CD4-positive, alpha-beta T cell treated with Interleukin-17A for 1 hour (primary cell): Measurements from ENCODE around the gene CDC16.
"Not testable (repeated sequence)": the region's sequence is repeated elsewhere in the genome, so short reads cannot be mapped to it uniquely, and the experiment has no call there.

Experiments used
- DNase-seq: peaks from one replicate; pipeline ENCODE4 v3.0.0-alpha.2; 2020

CDC16 gene

DNA sequence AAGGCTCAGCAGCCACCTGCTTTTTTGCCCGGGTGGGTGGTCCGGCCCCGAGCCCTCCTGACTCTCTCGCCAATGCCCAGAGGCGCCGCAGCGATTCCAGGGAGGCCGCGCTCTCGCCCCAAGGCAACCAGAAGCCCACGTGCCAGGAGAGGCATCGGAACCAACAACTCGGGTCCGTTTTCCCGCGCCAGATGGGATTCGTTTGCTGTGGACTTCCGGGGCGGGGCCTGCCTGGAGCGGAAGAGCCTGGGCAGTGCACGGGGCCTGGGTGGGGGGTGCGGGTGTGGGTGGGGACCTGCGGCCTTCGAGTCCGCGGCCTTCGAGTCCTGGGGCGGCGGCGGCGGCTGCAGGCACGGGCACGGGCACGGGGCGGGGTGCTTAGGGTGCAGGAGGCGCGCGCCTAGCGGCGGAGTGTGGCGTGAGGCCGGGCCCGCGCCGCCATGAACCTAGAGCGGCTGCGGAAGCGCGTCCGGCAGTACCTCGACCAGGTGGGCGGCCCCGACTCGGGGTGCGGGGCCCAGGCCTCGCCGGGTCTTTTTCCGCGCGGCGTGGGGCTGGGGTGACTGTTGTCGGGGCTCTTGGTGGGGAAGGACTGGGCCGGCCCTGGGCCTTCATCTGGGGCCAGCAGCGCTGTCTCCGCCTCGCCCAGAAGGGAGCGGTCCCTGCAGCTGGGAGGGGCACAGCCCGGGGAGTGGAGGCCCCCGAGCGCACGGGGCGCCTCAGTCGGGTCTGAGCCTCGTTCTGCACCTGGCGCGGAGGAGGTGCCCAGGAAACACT is at the start of gene CDC16:
CDC16 (plus strand) TSS at position 253 of the 777 bp plus-strand sequence; CDS start at position 441, 188 bp downstream.
- peak; percentile 81 for DNase-seq

DNA sequence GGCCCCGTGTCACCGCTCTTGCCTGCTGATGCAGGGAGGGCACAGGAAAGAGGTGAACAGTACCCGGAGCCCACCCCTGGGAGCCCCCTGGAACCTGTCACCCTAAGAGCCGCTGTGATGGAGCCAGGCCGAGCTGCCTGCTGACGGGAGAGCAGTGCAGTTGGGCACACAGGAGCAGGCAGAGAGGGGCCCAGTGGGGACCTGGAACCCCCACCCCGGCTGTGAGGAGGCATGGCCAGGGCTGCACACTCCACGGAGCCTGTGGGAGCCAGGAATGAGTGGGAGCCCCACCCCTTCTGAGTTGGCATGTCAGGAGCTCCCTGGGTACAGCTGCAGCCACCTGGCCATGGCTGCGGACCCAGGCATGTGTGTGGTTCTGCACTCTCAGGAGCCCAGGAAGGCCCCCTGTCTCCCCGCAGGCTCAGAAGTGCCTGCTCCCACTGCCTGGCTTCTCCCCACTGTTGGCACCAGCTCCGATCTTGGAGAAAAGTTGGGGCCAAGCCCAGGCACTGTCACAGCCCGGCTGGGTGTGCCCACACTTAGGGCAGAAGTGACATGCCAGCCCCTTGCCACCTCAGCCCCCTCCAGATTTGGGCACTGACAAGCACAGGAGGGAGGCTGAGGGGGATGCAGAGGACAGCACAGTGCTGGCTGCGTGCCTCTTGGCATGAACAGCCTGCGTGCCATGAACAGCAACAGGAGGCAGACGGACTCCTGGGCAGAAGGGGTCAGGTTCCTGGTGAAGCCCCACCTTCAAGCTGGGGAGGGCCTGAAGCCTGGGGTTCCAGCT is 49.3 kb upstream of the CDC16 start:
- no peak for DNase-seq

- DNase-seq = peak; percentile 33
These were observed 39.8 kb upstream of the CDC16 start for GRCh38 chr13:114194853-114195252.

DNA sequence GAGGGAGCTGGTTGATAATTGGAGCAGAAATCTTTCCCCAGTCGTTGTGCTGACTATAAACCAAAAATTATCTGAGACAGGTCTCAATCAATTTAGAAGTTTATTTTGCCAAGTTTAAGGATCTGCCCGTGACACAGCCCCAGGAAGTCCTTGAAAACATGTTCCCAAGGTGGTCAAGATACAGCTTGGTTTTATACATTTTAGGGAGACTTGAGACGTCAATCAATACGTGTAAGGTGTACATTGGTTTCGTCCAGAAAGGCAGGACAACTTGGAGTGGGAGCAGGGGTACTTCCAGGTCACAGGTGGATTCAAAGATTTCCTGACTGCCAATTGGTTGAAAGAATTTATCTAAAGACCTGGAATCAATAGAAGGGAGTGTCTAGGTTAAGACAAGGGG is 38.1 kb upstream of the CDC16 start:
- DNase-seq = no peak

GRCh38 chr13:114198556-114198955 is 36.1 kb upstream of the CDC16 start:
- DNase-seq = no peak

GRCh38 chr13:114199526-114199925 is 35.2 kb upstream of the CDC16 start:
- not testable (repeated sequence) for DNase-seq

DNA sequence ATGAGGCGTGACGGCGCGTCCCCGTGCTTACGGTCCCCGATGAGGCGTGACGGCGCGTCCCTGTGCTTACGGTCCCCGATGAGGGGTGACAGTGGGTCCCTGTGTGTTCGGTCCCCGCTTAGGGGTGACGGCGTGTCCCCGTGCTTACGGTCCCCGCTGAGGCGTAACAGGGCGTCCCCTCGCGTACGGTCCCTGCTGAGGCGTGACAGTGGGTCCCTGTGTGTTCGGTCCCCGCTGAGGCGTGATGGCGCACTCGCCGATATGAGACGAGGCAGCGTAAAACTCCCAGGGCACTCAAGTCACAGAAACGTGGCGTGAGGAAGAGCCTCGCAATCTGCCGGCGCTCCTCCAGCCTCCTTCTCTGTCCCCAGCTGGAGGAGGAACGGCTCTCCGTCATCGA is 34.7 kb upstream of the CDC16 start:
- no peak for DNase-seq

- no peak for DNase-seq
These were observed 34.2 kb upstream of the CDC16 start for GRCh38 chr13:114200399-114200911.

GRCh38 chr13:114202581-114202980 is 32.1 kb upstream of the CDC16 start:
- DNase-seq = no peak

- peak; percentile 44 for DNase-seq
These were observed 31.2 kb upstream of the CDC16 start for GRCh38 chr13:114203536-114203935.

DNA sequence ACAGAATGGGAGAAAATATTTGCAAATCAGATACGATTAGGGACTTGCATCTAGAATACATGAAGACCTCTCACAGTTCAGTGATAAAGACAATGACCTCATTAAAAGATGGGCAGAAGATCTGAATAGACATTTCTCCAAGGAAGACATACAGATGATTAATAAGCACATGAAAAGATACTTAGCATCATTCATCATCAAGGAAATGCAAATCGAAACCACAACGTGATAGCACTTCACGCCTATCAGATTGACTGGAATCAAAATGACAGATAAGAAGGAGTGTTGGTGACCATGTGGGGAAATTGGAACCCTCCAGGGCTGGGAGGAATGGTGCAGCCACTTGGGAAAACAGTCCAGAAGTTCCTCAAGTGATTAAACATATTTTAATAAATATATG is 29.8 kb upstream of the CDC16 start:
- peak; percentile 32 for DNase-seq

DNA sequence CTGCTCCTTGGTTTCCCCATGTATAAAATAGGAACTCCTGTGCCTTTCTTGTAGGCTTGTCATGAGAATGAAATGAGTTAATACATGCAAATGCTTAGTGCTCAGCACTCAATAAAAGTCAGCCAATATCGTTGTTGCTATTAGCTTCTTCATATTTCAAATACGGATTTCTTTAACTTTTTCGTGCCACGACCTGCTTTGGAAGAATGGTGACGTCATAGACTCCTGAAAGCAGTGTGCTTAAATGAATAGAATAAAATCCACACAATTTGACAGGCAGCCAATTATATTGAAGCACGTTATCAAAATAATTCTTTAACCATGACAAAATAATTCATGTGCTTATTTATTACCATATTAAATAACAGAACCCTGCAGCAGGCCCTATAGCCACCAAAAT is 26.6 kb upstream of the CDC16 start:
- no peak for DNase-seq

DNA sequence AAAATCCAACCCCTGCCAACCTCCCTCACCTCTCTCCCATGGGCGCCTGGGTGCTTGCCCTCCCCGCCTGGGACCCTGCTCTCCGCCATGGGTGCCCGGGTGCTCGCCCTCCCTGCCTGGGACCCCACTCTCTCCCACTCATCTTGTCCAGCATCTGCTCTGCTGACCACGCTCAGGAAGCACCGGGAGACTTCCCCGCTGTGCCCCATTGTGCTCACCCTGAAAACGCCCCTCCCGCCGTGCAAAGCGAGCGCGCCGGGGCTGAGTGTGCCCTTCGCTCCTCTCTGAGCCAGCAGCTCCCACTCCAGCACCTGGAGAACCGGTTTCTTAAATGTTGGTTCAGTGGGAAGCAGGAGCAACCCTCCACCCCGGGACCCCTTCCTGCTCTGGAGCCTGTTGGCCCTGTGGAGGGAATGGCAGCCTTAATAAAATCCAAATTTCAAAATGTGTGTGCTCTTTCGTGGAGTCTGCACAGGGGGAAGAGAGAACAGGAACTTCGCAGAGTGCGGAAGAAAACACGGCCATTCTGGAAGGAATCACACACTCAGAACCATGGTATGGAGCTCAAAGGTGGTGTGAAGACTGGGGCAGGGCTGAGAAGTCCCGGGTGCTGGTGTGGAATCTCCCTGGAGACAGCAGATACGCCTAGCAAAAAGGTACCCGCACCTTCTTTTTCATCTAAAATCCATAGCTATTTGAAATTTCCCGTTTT is 23.1 kb upstream of the CDC16 start:
- DNase-seq = no peak

- no peak for DNase-seq
These were observed 22.6 kb upstream of the CDC16 start for GRCh38 chr13:114212158-114212495.

GRCh38 chr13:114213980-114214379 is 20.7 kb upstream of the CDC16 start:
- no peak for DNase-seq

GRCh38 chr13:114219392-114219791 is 15.3 kb upstream of the CDC16 start:
- no peak for DNase-seq

DNA sequence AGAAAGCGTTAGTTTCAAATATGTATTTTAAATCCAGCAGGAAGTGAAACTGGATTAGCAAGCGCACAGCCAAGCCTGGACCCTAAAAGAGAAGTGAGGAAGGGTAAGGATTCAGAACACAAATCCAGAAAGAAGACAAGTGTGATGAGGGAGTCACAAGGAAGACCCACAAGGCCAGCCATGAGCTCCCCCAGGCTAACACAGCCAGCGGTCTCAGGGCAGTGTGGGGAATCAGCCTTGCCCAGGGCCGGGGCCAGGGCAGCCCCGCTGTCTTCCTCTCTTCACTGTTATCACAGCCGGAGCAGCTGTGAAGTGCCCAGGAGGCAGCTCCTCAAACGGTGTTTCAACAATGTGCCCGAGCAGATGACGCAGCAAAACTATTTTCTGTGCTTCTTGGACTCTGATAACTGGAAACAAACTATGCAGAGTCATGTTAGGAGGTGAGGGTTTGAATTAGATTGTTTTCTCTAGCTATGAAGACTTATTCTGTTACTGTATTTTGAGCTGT is 12.2 kb upstream of the CDC16 start:
- no peak for DNase-seq

- DNase-seq = no peak
These were observed 10.5 kb upstream of the CDC16 start for GRCh38 chr13:114224201-114224600.

- no peak for DNase-seq
These were observed 9.1 kb upstream of the CDC16 start for GRCh38 chr13:114225610-114226009.

GRCh38 chr13:114226088-114226487 is 8.6 kb upstream of the CDC16 start:
- DNase-seq = peak; percentile 24

GRCh38 chr13:114226699-114227323 is 7.9 kb upstream of the CDC16 start:
- DNase-seq = peak; percentile 89

DNA sequence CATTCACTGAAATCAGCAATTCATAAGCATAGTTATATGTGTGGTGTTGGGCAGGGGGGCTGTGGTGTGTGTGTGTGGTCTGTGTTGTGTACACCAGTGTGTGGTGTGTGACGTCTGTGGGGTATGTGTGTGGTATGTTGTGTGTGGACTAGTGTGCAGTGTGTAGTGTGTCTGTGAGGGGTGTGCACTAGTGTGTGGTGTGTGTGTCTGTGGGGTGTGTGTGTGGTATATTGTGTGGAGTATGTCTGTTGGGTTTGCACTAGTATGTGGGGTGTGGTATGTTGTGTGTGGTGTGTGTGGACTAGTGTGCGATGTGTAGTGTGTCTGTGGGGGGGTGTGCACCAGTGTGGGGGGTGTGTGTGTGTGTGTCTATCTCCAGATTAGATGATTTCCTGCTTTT is 7.2 kb upstream of the CDC16 start:
- DNase-seq = no peak

- DNase-seq = no peak
These were observed 6.5 kb upstream of the CDC16 start for GRCh38 chr13:114228176-114228575.
